ENCODE measurements around the gene IQGAP3.

Gene IQGAP3

DNA sequence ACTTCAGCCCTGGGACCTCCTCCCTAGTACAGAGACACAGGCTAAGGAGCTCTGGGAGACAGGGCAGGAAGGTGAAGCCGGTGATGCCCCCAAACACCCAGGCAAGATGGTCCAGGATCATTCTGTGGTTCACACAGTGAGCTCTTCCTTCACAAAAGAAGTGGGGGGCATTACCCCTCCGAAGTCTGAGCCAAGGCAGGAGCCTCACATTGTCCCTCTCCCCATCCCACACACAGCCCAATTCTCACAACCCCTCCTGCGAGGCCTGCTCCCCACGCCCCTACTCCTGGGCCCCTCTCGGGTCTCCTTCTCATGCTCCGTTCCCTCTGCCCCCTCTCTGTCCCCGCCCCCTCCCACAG, 82.5 kb downstream of the IQGAP3 start:
- Histone ChIP-seq H3K27ac (peak overlapping the region; percentile 37), H3K36me3 (peaks cover 36% of the 10 kb centered on the region), H3K27me3 (no peaks in the 10 kb centered on the region), H3K4me3 (ENCODE audit: low read depth in 1 of 2, low read length in 1 of 2) (no peak overlapping the region), H3K9me3 (no peaks in the 10 kb centered on the region), H3K4me1 (ENCODE audit: control insufficient read depth in 1 of 2, insufficient read depth in 1 of 2, low read depth in 1 of 2, low read length in 1 of 2) (peaks cover 38 to 60% of the 10 kb centered on the region in 2 experiments)
- TF ChIP-seq, protein P1, sequence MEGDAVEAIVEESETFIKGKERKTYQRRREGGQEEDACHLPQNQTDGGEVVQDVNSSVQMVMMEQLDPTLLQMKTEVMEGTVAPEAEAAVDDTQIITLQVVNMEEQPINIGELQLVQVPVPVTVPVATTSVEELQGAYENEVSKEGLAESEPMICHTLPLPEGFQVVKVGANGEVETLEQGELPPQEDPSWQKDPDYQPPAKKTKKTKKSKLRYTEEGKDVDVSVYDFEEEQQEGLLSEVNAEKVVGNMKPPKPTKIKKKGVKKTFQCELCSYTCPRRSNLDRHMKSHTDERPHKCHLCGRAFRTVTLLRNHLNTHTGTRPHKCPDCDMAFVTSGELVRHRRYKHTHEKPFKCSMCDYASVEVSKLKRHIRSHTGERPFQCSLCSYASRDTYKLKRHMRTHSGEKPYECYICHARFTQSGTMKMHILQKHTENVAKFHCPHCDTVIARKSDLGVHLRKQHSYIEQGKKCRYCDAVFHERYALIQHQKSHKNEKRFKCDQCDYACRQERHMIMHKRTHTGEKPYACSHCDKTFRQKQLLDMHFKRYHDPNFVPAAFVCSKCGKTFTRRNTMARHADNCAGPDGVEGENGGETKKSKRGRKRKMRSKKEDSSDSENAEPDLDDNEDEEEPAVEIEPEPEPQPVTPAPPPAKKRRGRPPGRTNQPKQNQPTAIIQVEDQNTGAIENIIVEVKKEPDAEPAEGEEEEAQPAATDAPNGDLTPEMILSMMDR (IDR thresholded peaks at IDR 0.05), result no peak

DNA sequence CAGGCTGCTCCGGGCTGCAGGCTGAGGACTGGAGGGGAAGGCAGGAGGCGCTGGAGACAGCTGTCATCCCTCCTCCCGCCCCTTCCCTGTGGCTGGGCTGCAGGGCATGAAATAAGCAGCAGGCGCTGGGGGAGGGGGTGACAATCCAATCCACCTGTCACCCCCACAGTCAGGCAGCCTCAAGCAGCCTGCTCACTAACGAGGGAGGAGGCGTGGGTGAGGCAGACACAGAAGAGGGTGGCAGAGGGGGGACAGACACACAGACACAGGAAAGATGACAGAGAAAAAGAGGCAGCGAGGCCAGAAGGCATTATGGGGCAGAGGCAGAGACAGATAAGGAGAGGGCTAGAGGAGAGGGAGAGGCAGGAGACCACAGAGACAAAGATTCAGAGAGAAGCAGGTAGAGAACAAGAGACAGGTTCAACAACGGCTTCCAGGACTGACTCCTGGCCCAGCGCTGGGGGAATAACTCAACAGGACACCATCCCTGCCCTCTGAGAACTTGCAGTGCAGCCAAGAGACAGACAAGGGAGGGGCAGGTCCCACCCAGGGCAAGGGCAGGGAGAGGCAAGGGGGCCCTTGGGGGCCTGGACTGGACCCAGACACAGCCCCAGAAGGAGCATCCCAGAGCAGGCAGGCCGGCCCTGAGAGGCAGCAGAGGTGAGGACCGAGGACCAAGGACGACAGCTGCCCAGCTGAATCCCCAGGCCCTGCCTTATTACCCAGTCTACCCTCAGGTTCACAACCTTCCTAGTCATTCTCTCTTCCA, 83.0 kb downstream of the IQGAP3 start:
- TF ChIP-seq, protein P1 (IDR thresholded peaks at IDR 0.05), result no peak
- peak overlapping the region; percentile 37 for H3K27ac ChIP-seq
- peaks cover 36% of the 10 kb centered on the region for H3K36me3 ChIP-seq
- H3K4me1 ChIP-seq (ENCODE audit: control insufficient read depth in 1 of 2, insufficient read depth in 1 of 2, low read depth in 1 of 2, low read length in 1 of 2), result peaks cover 38 to 56% of the 10 kb centered on the region in 2 experiments
- H3K4me3 ChIP-seq (ENCODE audit: low read depth in 1 of 2, low read length in 1 of 2), result no peak overlapping the region
- H3K27me3 ChIP-seq, result no peaks in the 10 kb centered on the region
- no peaks in the 10 kb centered on the region for H3K9me3 ChIP-seq

DNA sequence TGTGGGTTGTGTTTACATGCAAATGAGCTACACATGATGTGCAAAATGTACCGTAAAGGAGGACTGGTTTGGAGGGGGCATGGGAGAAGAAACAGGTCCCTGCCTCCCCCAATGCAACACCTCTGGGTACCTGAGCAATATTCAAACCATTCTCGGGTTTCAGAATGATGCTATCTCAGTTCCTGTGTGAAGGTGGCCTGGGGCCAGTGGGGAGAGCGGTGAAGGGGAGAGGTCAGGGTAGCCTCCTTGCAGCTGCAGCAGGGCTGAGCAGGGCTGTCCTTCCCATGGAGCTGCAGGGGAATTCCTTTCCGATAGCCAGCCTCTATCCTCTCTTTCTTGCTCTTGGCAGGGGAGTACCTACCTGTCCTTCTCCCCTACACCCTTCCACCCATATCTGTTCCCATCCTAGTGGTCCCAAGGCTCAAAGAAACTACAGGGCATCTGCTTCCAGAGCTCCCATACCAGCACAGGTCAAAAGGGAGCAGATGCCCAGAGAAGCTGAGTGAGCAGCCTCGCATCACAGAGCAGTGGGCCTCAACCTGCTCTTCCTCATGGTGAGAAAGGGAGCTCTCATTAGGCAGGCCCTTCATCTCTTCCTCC, 83.7 kb downstream of the IQGAP3 start:
- Histone ChIP-seq H3K4me1 (ENCODE audit: control insufficient read depth in 1 of 2, insufficient read depth in 1 of 2, low read depth in 1 of 2, low read length in 1 of 2) (peaks cover 38 to 50% of the 10 kb centered on the region in 2 experiments), H3K27me3 (no peaks in the 10 kb centered on the region), H3K4me3 (ENCODE audit: low read depth in 1 of 2, low read length in 1 of 2) (no peak overlapping the region), H3K27ac (peak overlapping the region; percentile 37), H3K36me3 (peaks cover 37% of the 10 kb centered on the region), H3K9me3 (no peaks in the 10 kb centered on the region)
- TF ChIP-seq, protein P1 (IDR thresholded peaks at IDR 0.05), result no peak

DNA sequence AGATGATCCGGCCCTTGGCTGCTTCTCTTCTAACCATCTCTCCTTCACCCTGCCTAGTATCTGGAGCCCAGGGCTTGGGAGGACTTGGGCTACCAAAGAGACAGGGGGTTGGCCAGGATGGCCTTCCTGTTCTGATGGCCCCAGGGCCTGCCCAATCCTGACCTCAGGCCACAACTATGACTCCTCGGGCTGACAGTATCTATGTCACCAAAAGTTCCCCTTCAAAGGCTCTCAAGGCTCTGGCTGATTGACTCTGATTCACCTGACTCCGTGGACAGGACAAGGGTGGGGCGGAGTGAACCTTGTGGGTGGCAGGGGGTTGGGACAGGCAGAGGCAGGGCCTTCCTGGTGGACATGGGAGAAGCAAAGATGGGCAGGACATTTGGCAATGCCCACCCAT, 84.5 kb downstream of the IQGAP3 start:
- Histone ChIP-seq H3K27me3 (no peaks in the 10 kb centered on the region), H3K27ac (no peak overlapping the region), H3K4me1 (ENCODE audit: control insufficient read depth in 1 of 2, insufficient read depth in 1 of 2, low read depth in 1 of 2, low read length in 1 of 2) (peaks cover 30 to 42% of the 10 kb centered on the region in 2 experiments), H3K9me3 (no peaks in the 10 kb centered on the region), H3K36me3 (peaks cover 43% of the 10 kb centered on the region), H3K4me3 (ENCODE audit: low read depth in 1 of 2, low read length in 1 of 2) (no peak overlapping the region)
- TF ChIP-seq, protein P1 (IDR thresholded peaks at IDR 0.05), result no peak

DNA sequence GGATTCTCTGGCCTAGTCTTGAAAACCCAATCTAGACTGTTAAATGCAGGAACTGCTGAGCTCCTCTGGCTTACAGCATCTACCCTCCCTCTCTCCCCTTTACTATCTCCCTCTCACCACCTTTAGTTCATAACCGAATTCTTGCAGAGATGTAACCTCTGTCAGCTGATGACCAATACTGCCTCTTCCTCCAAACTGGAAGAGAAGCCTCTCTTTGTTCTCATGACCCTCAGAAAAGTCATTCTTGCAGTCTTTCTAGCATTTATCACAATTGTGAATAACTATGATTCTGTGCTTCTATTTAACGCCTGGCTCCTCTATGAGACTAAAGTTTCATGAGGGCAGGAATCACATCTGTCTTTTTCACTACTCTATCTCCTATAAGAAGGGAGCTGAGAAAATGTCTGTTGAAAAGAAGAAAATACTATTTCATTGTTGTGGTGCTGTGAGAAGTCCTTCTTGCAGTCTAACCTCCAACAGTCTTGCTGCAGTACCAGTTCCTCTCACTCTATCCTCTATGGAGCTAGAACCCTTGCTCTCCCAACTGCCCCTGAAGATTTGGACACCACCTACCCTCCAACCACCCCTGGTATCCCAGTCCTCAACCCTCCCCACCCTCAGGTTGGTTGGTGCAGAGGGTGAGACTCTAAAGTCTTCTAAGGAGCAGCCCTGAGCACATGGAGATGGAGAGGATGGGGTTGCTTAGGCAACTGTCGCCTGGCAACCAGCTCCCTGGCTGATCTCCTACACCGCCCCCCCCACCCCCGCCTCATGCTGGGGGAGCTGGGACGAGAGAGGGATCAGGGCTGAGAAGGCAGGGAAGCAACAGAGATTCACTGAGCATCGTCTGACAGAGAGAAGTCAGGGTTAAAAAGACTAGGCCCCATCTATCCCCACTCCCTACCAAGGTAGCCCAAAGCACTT, 85.7 kb downstream of the IQGAP3 start:
- Histone ChIP-seq H3K4me1 (ENCODE audit: control insufficient read depth in 1 of 2, insufficient read depth in 1 of 2, low read depth in 1 of 2, low read length in 1 of 2) (peaks cover 18 to 30% of the 10 kb centered on the region in 2 experiments), H3K36me3 (peaks cover 48% of the 10 kb centered on the region), H3K9me3 (no peaks in the 10 kb centered on the region), H3K27me3 (no peaks in the 10 kb centered on the region), H3K27ac (peak overlapping the region; percentile 6), H3K4me3 (ENCODE audit: low read depth in 1 of 2, low read length in 1 of 2) (no peak overlapping the region)
- TF ChIP-seq, protein P1 (IDR thresholded peaks at IDR 0.05), result no peak
